GM12892 (cell line): ENCODE data around the gene IRAK2.

Experiments used
- POLR2A ChIP-seq: IDR thresholded peaks from 2 replicates; pipeline ENCODE4 v1.6.1; 2011; ENCODE audit warnings: low read depth, low read length, control low read depth
- POLR2AphosphoS5 ChIP-seq: IDR thresholded peaks from 2 replicates; pipeline ENCODE4 v1.6.1; 2011; ENCODE audit warnings: low read depth, low read length, control low read depth
- TAF1 ChIP-seq: IDR thresholded peaks from 2 replicates; pipeline ENCODE4 v1.6.1; 2011; ENCODE audit warnings: low read depth, mild to moderate bottlenecking, control low read depth, low read length, borderline replicate concordance

DNA sequence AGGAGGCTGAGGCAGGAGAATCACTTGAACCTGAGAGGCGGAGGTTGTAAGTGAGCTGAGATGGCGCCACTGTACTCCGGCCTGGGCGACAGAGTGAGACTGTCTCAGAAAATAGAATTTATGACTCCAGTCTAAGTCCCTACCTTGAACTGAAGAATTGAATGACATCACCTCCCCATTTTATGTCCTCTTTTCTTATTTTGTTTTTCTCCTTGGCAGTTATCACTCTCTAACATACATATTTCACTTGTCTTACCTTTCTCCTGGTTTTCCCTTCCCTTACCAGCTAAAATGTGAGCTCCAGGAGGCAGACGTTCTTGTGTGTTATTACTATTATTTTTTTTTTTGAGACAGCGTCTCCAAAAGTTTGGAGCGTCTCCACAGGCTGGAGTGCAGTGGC, 91.1 kb downstream of the IRAK2 start:
- TF ChIP-seq POLR2AphosphoS5: no peak
- TF ChIP-seq POLR2A: no peak
- no peak for TF ChIP-seq TAF1
